ENCODE measurements around the gene ARHGEF10L.

The ARHGEF10L gene

GRCh38 chr1:17636612-17637011 is 97.1 kb downstream of the ARHGEF10L start:
- H3K27ac ChIP-seq: no peak overlapping the region
- H3K36me3 ChIP-seq (replicated peaks): peaks cover 34% of the 10 kb centered on the region
- H3K4me3 ChIP-seq (ENCODE audit: low read depth, low read length): no peak overlapping the region
- no peaks in the 10 kb centered on the region for H3K27me3 ChIP-seq (replicated peaks)
- TF ChIP-seq, protein P1, sequence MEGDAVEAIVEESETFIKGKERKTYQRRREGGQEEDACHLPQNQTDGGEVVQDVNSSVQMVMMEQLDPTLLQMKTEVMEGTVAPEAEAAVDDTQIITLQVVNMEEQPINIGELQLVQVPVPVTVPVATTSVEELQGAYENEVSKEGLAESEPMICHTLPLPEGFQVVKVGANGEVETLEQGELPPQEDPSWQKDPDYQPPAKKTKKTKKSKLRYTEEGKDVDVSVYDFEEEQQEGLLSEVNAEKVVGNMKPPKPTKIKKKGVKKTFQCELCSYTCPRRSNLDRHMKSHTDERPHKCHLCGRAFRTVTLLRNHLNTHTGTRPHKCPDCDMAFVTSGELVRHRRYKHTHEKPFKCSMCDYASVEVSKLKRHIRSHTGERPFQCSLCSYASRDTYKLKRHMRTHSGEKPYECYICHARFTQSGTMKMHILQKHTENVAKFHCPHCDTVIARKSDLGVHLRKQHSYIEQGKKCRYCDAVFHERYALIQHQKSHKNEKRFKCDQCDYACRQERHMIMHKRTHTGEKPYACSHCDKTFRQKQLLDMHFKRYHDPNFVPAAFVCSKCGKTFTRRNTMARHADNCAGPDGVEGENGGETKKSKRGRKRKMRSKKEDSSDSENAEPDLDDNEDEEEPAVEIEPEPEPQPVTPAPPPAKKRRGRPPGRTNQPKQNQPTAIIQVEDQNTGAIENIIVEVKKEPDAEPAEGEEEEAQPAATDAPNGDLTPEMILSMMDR (IDR thresholded peaks at IDR 0.05; ENCODE audit: low read depth, low read length, missing control alignments): no peak
- in situ Hi-C loops (cut with HindIII; ENCODE audit: low pct_ligation_motif_present, low sequenced_read_pairs): no loop called here
- no peak for DNase-seq

- DNase-seq: no peak
- Histone ChIP-seq H3K27ac (no peak overlapping the region), H3K36me3 (replicated peaks) (peaks cover 34% of the 10 kb centered on the region), H3K4me3 (ENCODE audit: low read depth, low read length) (no peak overlapping the region), H3K27me3 (replicated peaks) (no peaks in the 10 kb centered on the region)
- in situ Hi-C loops (cut with HindIII; ENCODE audit: low pct_ligation_motif_present, low sequenced_read_pairs): no loop called here
- TF ChIP-seq, protein P1 (IDR thresholded peaks at IDR 0.05; ENCODE audit: low read depth, low read length, missing control alignments): no peak
Measured at GRCh38 chr1:17637055-17637454, 97.6 kb downstream of the ARHGEF10L start.

DNA sequence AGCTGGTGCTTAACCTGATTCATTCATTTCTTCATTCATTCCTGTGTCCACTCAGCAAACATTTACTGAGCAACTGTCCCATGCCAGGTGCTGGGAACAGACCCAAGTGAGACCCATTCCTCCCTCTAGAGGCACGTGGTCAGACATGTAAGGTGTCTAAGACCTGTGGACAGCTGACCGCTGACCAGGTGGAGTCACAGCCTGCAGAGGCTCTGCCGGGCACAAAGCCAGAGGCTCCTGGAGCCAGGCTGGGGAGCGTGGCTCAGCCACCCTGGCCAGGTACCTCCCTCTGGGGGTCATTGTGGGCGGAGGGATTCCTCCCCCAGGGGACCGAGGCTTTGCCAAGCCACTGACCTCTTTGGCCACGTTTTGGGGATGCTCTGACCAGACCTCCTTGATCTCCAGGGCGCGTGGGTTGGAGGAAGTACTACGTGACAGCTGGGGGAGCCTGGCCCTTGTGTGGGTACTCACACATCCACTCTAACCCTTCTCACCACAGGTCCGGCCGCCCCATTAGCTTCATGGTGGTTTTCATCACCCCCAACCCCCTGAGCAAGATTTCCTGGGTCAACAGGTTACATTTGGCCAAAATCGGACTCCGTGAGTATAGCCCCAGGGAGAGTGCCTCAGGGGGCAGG is 100.3 kb downstream of the ARHGEF10L start:
- Histone ChIP-seq H3K27ac (no peak overlapping the region), H3K4me3 (ENCODE audit: low read depth, low read length) (no peak overlapping the region), H3K27me3 (replicated peaks) (no peaks in the 10 kb centered on the region), H3K36me3 (replicated peaks) (peaks cover 34% of the 10 kb centered on the region)
- no peak for DNase-seq
- TF ChIP-seq, protein P1 (IDR thresholded peaks at IDR 0.05; ENCODE audit: low read depth, low read length, missing control alignments): no peak
- in situ Hi-C loops (cut with HindIII; ENCODE audit: low pct_ligation_motif_present, low sequenced_read_pairs): no loop called here

GRCh38 chr1:17640393-17640792 is 100.9 kb downstream of the ARHGEF10L start:
- Histone ChIP-seq H3K4me3 (ENCODE audit: low read depth, low read length) (no peak overlapping the region), H3K27me3 (replicated peaks) (no peaks in the 10 kb centered on the region), H3K27ac (no peak overlapping the region), H3K36me3 (replicated peaks) (peaks cover 34% of the 10 kb centered on the region)
- TF ChIP-seq, protein P1 (IDR thresholded peaks at IDR 0.05; ENCODE audit: low read depth, low read length, missing control alignments): no peak
- no peak for DNase-seq
- in situ Hi-C loops (cut with HindIII; ENCODE audit: low pct_ligation_motif_present, low sequenced_read_pairs): no loop called here

DNA sequence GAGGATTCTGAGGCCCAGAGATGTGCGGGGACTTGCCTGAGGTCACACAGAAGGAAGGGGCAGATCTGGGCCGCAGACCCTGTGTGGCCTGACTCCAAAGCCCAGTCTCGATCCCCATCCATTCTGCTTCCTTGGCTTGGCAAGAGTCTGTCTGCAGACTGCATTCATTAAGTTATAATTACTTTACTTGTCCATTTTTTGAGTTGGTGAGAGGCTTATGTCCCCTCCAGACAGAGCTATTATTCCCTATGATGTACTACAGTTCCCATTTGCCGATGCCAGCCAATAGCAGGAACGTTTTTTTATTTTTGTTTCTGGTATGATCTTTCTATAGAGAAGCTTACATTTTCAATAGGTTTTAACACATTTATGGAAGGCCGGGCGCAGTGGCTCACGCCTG is 101.5 kb downstream of the ARHGEF10L start:
- Histone ChIP-seq H3K27me3 (replicated peaks) (no peaks in the 10 kb centered on the region), H3K36me3 (replicated peaks) (peaks cover 34% of the 10 kb centered on the region), H3K4me3 (ENCODE audit: low read depth, low read length) (no peak overlapping the region), H3K27ac (no peak overlapping the region)
- no peak for DNase-seq
- in situ Hi-C loops (cut with HindIII; ENCODE audit: low pct_ligation_motif_present, low sequenced_read_pairs): no loop called here
- TF ChIP-seq, protein P1 (IDR thresholded peaks at IDR 0.05; ENCODE audit: low read depth, low read length, missing control alignments): no peak

DNA sequence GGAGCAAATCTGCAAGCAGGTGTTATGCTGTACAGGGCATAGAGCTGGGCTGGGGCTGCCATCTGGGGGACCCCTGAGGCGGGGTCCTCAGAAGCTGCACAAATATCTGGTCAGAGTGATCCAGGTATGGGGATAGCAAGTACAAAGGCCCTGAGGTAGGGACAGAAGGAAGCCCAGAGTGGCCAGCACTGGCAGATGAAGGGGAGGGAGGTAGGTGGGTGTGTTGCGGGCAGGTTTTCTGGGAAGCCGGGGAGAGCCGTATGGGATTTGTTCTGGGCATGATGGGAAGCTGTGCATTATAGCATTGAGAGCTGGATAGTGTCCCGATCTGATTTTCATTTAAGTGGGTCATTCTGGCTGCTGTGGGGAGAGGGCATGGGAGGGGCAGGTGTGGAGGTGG is 102.7 kb downstream of the ARHGEF10L start:
- H3K4me3 ChIP-seq (ENCODE audit: low read depth, low read length): no peak overlapping the region
- DNase-seq: no peak
- in situ Hi-C loops (cut with HindIII; ENCODE audit: low pct_ligation_motif_present, low sequenced_read_pairs): no loop called here
- TF ChIP-seq, protein P1 (IDR thresholded peaks at IDR 0.05; ENCODE audit: low read depth, low read length, missing control alignments): no peak
- H3K27me3 ChIP-seq (replicated peaks): no peaks in the 10 kb centered on the region
- no peak overlapping the region for H3K27ac ChIP-seq
- H3K36me3 ChIP-seq (replicated peaks): peaks cover 31% of the 10 kb centered on the region
